Activated naive CD8-positive, alpha-beta T cell treated with anti-CD3 and anti-CD28 coated beads, Interleukin-2, amount 10 ng/mL, durations not matched to agents 7 days and 5 days (primary cell): Measurements from ENCODE around the gene SDHC. TPM values are rescaled to one million over a fixed set of nuclear protein-coding genes. Genes with fewer than 3 reads are reported as not detected.
"Not testable (repeated sequence)": the region's sequence is repeated elsewhere in the genome, so short reads cannot be mapped to it uniquely, and the experiment has no call there.

Source experiments
- ATAC-seq: fragments of 150-1000 bp; cut with Tn5 transposase; one replicate; pipeline ENCODE4 v1.10.0; 2021; ENCODE audit warnings: low read depth, moderate library complexity
- POLR2A ChIA-PET: fragments of 350-600 bp; sonication (Branson Sonifier 250); formaldehyde crosslinking; loops from one replicate; lab custom pipeline; 2021; ENCODE audit warnings: antibody characterized with exemption; lab: Charles Lee
- DNase-seq: peaks from one replicate; pipeline ENCODE4 v3.0.0; 2021
- H3K27ac Mint-ChIP-seq: one replicate; pipeline ENCODE4 v1.8.0; 2022; ENCODE audit warnings: mild to moderate bottlenecking, mixed read lengths
- H3K27me3 Mint-ChIP-seq: one replicate; pipeline ENCODE4 v1.8.0; 2022; ENCODE audit warnings: mild to moderate bottlenecking, moderate library complexity, mixed read lengths
- H3K36me3 Mint-ChIP-seq: one replicate; pipeline ENCODE4 v1.8.0; 2021; ENCODE audit warnings: mild to moderate bottlenecking, mixed read lengths
- H3K4me1 Mint-ChIP-seq: one replicate; pipeline ENCODE4 v1.8.0; 2021; ENCODE audit warnings: mixed read lengths
- H3K4me3 Mint-ChIP-seq: one replicate; pipeline ENCODE4 v1.8.0; 2022; ENCODE audit warnings: mild to moderate bottlenecking, moderate library complexity, mixed read lengths
- H3K9me3 Mint-ChIP-seq: one replicate; pipeline ENCODE4 v1.8.0; 2021; ENCODE audit warnings: mixed read lengths
- total RNA-seq, 2 experiments: library from RNA; stranded (reverse); gene quantifications; one replicate each; pipeline ENCODE4 v1.2.3, GENCODE V29; 2021

The SDHC gene
- total RNA-seq, 2 experiments from 2014 or later, result 148 to 150 TPM

GRCh38 chr1:161399257-161399998, 85.2 kb downstream of the SDHC start:
- H3K36me3 Mint-ChIP-seq, result peaks cover 10% of the 10 kb centered on the region

GRCh38 chr1:161402446-161402845, 88.3 kb downstream of the SDHC start:
- Mint-ChIP-seq H3K4me3 (no peak overlapping the region), H3K27ac (no peak overlapping the region), H3K27me3 (peaks cover 11% of the 10 kb centered on the region), H3K4me1 (peaks cover 20% of the 10 kb centered on the region), H3K9me3 (no peaks in the 10 kb centered on the region), H3K36me3 (peaks cover 10% of the 10 kb centered on the region)
- POLR2A ChIA-PET, result no interaction called here
- DNase-seq, result no peak
- no peak for ATAC-seq

More at GRCh38 chr1:161399257-161399998, 85.2 kb downstream of the SDHC start:
- ATAC-seq (peak; percentile 81), DNase-seq (peak; percentile 90)
- POLR2A ChIA-PET, result interaction anchor here (1.0 to 1.8 kb wide), 3 partner anchors 10 to 174 kb away, joined by 5 to 8 read pairs (median 7); partner anchors contain the start of gene TOMM40L
- H3K9me3 Mint-ChIP-seq, result no peaks in the 10 kb centered on the region
- peak overlapping the region; percentile 95 for H3K4me3 Mint-ChIP-seq
- peaks cover 9% of the 10 kb centered on the region for H3K27me3 Mint-ChIP-seq
- peaks cover 20% of the 10 kb centered on the region for H3K4me1 Mint-ChIP-seq
- H3K27ac Mint-ChIP-seq, result peak overlapping the region; percentile 99

GRCh38 chr1:161404051-161404597, 89.9 kb downstream of the SDHC start:
- Mint-ChIP-seq H3K27ac (no peak overlapping the region), H3K4me1 (peaks cover 17% of the 10 kb centered on the region), H3K36me3 (peaks cover 10% of the 10 kb centered on the region), H3K27me3 (peaks cover 11% of the 10 kb centered on the region), H3K9me3 (no peaks in the 10 kb centered on the region), H3K4me3 (peak overlapping the region; percentile 23)
- POLR2A ChIA-PET, result no interaction called here
- ATAC-seq (no peak), DNase-seq (no peak)

GRCh38 chr1:161406551-161406950, 92.4 kb downstream of the SDHC start:
- ATAC-seq, DNase-seq, H3K4me3 Mint-ChIP-seq, H3K36me3 Mint-ChIP-seq, H3K27ac Mint-ChIP-seq, POLR2A ChIA-PET, H3K9me3 Mint-ChIP-seq: not testable (repeated sequence)
- peaks cover 25% of the 10 kb centered on the region for H3K4me1 Mint-ChIP-seq
- H3K27me3 Mint-ChIP-seq, result peaks cover 11% of the 10 kb centered on the region

GRCh38 chr1:161407451-161407985, 93.3 kb downstream of the SDHC start:
- Mint-ChIP-seq H3K4me1 (peaks cover 25% of the 10 kb centered on the region), H3K4me3 (no peak overlapping the region), H3K27me3 (peaks cover 11% of the 10 kb centered on the region), H3K36me3 (peaks cover 1% of the 10 kb centered on the region), H3K27ac (no peak overlapping the region), H3K9me3 (no peaks in the 10 kb centered on the region)
- DNase-seq (no peak), ATAC-seq (no peak)
- POLR2A ChIA-PET, result no interaction called here

GRCh38 chr1:161408429-161409052, 94.4 kb downstream of the SDHC start:
- Mint-ChIP-seq H3K4me1 (peaks cover 23% of the 10 kb centered on the region), H3K27ac (no peak overlapping the region), H3K27me3 (peaks cover 9% of the 10 kb centered on the region), H3K4me3 (no peak overlapping the region), H3K9me3 (no peaks in the 10 kb centered on the region), H3K36me3 (no peaks in the 10 kb centered on the region)
- ATAC-seq (no peak), DNase-seq (no peak)
- POLR2A ChIA-PET, result interaction anchor here (0.8 kb wide), 1 partner anchor 8 kb away, joined by 3 read pairs; no protein-coding TSS in a partner anchor

GRCh38 chr1:161409848-161410635, 95.9 kb downstream of the SDHC start:
- DNase-seq, H3K9me3 Mint-ChIP-seq, H3K36me3 Mint-ChIP-seq, H3K27me3 Mint-ChIP-seq: not testable (repeated sequence)
- peak; percentile 18 for ATAC-seq
- POLR2A ChIA-PET, result interaction anchor here (1.3 to 1.9 kb wide), 2 partner anchors 9 to 30 kb away, joined by 4 to 5 read pairs; no protein-coding TSS in a partner anchor
- peak overlapping the region; percentile 62 for H3K27ac Mint-ChIP-seq
- H3K4me1 Mint-ChIP-seq, result peaks cover 18% of the 10 kb centered on the region
- H3K4me3 Mint-ChIP-seq, result peak overlapping the region; percentile 44

- peaks cover 18% of the 10 kb centered on the region for H3K4me1 Mint-ChIP-seq
- H3K27ac Mint-ChIP-seq, H3K27me3 Mint-ChIP-seq, H3K36me3 Mint-ChIP-seq, H3K9me3 Mint-ChIP-seq, ATAC-seq, DNase-seq, H3K4me3 Mint-ChIP-seq: not testable (repeated sequence)
- POLR2A ChIA-PET, result interaction anchor here (1.3 to 1.9 kb wide), 2 partner anchors 10 to 29 kb away, joined by 4 to 5 read pairs; no protein-coding TSS in a partner anchor
These were observed 96.4 kb downstream of the SDHC start for GRCh38 chr1:161410636-161410970.

Other genes starting within 250 kb of the SDHC start
- 100 to 1,000 TPM; 260 to 273 TPM for gene ARHGAP30, start 244.5 kb upstream of the SDHC start, total RNA-seq
- not detected for gene NECTIN4, start 224.8 kb upstream of the SDHC start, total RNA-seq
- gene KLHDC9, start 216.0 kb upstream of the SDHC start, total RNA-seq, result 1 to 10 TPM; 1.2 TPM
- 10 to 100 TPM; 54.1 to 62.3 TPM for gene PFDN2, start 196.3 kb upstream of the SDHC start, total RNA-seq
- 10 to 100 TPM; 44.7 to 49.3 TPM for gene NIT1, start 196.3 kb upstream of the SDHC start, total RNA-seq
- gene DEDD, start 181.7 kb upstream of the SDHC start, total RNA-seq, result 10 to 100 TPM; 39.8 to 40.3 TPM
- 10 to 100 TPM; 95.9 to 98.1 TPM for gene UFC1, start 160.4 kb upstream of the SDHC start, total RNA-seq
- 10 to 100 TPM; 40.7 to 46.8 TPM for gene USP21, start 154.9 kb upstream of the SDHC start, total RNA-seq
- gene PPOX, start 148.0 kb upstream of the SDHC start, total RNA-seq, result 10 to 100 TPM; 47.0 to 53.0 TPM
- 10 to 100 TPM; 54.5 to 54.8 TPM for gene B4GALT3, start 136.9 kb upstream of the SDHC start, total RNA-seq
- gene ADAMTS4, start 115.3 kb upstream of the SDHC start, total RNA-seq, result 1 to 10 TPM; 2.5 to 3.5 TPM
- gene NDUFS2, start 112.0 kb upstream of the SDHC start, total RNA-seq, result 10 to 100 TPM; 80.6 to 92.8 TPM
- 10 to 100 TPM; 18.9 to 22.1 TPM for gene FCER1G, start 99.1 kb upstream of the SDHC start, total RNA-seq
- not detected for gene APOA2, start 90.8 kb upstream of the SDHC start, total RNA-seq
- 10 to 100 TPM; 13.7 to 17.4 TPM for gene TOMM40L, start 88.3 kb upstream of the SDHC start, total RNA-seq
- not detected for gene NR1I3, start 76.2 kb upstream of the SDHC start, total RNA-seq
- 1 to 10 TPM in 1 of 2 experiments, under 1 TPM in 1; 0.91 to 1.1 TPM for gene PCP4L1, start 55.6 kb upstream of the SDHC start, total RNA-seq
- 1 to 10 TPM; 8.4 to 9.5 TPM for gene MPZ, start 4.4 kb upstream of the SDHC start, total RNA-seq
- not detected for gene CFAP126, start 53.5 kb downstream of the SDHC start, total RNA-seq
- 1 to 10 TPM; 1.3 to 2.4 TPM for gene FCGR2A, start 191.1 kb downstream of the SDHC start, total RNA-seq
- gene HSPA6, start 210.2 kb downstream of the SDHC start, total RNA-seq, result 1 to 10 TPM; 1.2 to 1.4 TPM
- 1 to 10 TPM; 1.9 to 2.3 TPM for gene FCGR3A, start 235.4 kb downstream of the SDHC start, total RNA-seq